ENCODE results near the gene IER5. TPM values are rescaled to one million over a fixed set of nuclear protein-coding genes. Genes with fewer than 3 reads are reported as not detected.

IER5 gene
- total RNA-seq, 1 experiment from 2014 or later = 18.2 TPM

GRCh38 chr1:181092883-181093458, 4.5 kb downstream of the IER5 start:
- peaks cover 33% of the 10 kb centered on the region for H3K27me3 Mint-ChIP-seq (ENCODE audit: low read depth)
- ChIA-PET POLR2A (no interaction called here), CTCF (interaction anchor here (1.4 kb wide), 1 partner anchor 12 kb away, joined by 6 read pairs; no protein-coding TSS in a partner anchor)
- no peak for DNase-seq (ENCODE audit: low spot score)
- no peak overlapping the region for H3K4me3 Mint-ChIP-seq
- TF ChIP-seq, protein P1, sequence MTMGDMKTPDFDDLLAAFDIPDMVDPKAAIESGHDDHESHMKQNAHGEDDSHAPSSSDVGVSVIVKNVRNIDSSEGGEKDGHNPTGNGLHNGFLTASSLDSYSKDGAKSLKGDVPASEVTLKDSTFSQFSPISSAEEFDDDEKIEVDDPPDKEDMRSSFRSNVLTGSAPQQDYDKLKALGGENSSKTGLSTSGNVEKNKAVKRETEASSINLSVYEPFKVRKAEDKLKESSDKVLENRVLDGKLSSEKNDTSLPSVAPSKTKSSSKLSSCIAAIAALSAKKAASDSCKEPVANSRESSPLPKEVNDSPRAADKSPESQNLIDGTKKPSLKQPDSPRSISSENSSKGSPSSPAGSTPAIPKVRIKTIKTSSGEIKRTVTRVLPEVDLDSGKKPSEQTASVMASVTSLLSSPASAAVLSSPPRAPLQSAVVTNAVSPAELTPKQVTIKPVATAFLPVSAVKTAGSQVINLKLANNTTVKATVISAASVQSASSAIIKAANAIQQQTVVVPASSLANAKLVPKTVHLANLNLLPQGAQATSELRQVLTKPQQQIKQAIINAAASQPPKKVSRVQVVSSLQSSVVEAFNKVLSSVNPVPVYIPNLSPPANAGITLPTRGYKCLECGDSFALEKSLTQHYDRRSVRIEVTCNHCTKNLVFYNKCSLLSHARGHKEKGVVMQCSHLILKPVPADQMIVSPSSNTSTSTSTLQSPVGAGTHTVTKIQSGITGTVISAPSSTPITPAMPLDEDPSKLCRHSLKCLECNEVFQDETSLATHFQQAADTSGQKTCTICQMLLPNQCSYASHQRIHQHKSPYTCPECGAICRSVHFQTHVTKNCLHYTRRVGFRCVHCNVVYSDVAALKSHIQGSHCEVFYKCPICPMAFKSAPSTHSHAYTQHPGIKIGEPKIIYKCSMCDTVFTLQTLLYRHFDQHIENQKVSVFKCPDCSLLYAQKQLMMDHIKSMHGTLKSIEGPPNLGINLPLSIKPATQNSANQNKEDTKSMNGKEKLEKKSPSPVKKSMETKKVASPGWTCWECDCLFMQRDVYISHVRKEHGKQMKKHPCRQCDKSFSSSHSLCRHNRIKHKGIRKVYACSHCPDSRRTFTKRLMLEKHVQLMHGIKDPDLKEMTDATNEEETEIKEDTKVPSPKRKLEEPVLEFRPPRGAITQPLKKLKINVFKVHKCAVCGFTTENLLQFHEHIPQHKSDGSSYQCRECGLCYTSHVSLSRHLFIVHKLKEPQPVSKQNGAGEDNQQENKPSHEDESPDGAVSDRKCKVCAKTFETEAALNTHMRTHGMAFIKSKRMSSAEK (CRISPR knock-in tag; IDR thresholded peaks at IDR 0.05; ENCODE audit: borderline replicate concordance) = no peak
- TF ChIP-seq ZBTB43 (CRISPR knock-in tag; IDR thresholded peaks at IDR 0.05) = no peak
- TF ChIP-seq ZNF263 (CRISPR knock-in tag; IDR thresholded peaks at IDR 0.05; ENCODE audit: low read depth) = no peak
- TF ChIP-seq, protein P2, sequence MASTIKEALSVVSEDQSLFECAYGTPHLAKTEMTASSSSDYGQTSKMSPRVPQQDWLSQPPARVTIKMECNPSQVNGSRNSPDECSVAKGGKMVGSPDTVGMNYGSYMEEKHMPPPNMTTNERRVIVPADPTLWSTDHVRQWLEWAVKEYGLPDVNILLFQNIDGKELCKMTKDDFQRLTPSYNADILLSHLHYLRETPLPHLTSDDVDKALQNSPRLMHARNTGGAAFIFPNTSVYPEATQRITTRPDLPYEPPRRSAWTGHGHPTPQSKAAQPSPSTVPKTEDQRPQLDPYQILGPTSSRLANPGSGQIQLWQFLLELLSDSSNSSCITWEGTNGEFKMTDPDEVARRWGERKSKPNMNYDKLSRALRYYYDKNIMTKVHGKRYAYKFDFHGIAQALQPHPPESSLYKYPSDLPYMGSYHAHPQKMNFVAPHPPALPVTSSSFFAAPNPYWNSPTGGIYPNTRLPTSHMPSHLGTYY (CRISPR knock-in tag; IDR thresholded peaks at IDR 0.05) = no peak
- 0 out of 2 replicates have a peak, but pooled peaks cover 7% of the 10 kb centered on the region for H3K36me3 Mint-ChIP-seq
- H3K27ac Mint-ChIP-seq = no peak overlapping the region
- H3K9me3 Mint-ChIP-seq = no peaks in the 10 kb centered on the region
- peaks cover 61% of the 10 kb centered on the region for H3K4me1 Mint-ChIP-seq
- ATAC-seq = no peak

GRCh38 chr1:181094416-181095212, 6.1 kb downstream of the IER5 start:
- Mint-ChIP-seq H3K27ac (no peak overlapping the region; the same call in 1 of the 2 replicates), H3K36me3 (0 out of 2 replicates have a peak, but pooled peaks cover 7% of the 10 kb centered on the region), H3K4me1 (peaks cover 75% of the 10 kb centered on the region), H3K4me3 (no peak overlapping the region), H3K27me3 (ENCODE audit: low read depth) (peaks cover 47% of the 10 kb centered on the region), H3K9me3 (no peaks in the 10 kb centered on the region)
- POLR2A ChIA-PET = no interaction called here
- ATAC-seq (peak; percentile 47), DNase-seq (ENCODE audit: low spot score) (no peak)
- TF ChIP-seq ZNF416 (CRISPR knock-in tag; IDR thresholded peaks at IDR 0.05) = no peak
- no peak for TF ChIP-seq HMGA2 (CRISPR knock-in tag; IDR thresholded peaks at IDR 0.05)
- TF ChIP-seq PREB (CRISPR knock-in tag; IDR thresholded peaks at IDR 0.05; ENCODE audit: borderline replicate concordance) = no peak
- CTCF ChIA-PET = interaction anchor here (1.8 kb wide), 1 partner anchor 11 kb away, joined by 5 read pairs; no protein-coding TSS in a partner anchor

DNA sequence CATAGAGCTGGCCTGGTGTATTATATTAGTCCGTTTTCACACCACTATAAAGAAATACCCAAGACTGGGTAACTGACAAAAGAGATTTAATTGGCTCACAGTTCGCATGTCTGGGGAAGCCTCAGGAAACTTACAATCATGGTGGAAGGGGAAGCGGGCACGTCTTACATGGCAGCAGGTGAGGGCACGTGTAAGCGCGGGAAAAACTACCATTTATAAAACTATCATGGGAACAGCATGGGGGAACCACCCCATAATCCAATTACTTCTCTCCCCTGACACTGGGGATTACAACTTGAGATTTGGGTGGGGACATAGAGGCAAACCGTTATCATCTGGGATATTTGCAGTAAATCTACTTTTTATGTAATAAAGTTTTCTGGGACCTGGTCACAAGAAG, 6.8 kb downstream of the IER5 start:
- H3K27ac Mint-ChIP-seq = no peak overlapping the region
- peaks cover 81% of the 10 kb centered on the region for H3K4me1 Mint-ChIP-seq
- H3K9me3 Mint-ChIP-seq = no peaks in the 10 kb centered on the region
- ChIA-PET CTCF (interaction anchor here (1.8 kb wide), 1 partner anchor 10 kb away, joined by 5 read pairs; no protein-coding TSS in a partner anchor), POLR2A (no interaction called here)
- H3K4me3 Mint-ChIP-seq = no peak overlapping the region
- 0 out of 2 replicates have a peak, but pooled peaks cover 7% of the 10 kb centered on the region for H3K36me3 Mint-ChIP-seq
- ATAC-seq (no peak), DNase-seq (ENCODE audit: low spot score) (no peak)
- H3K27me3 Mint-ChIP-seq (ENCODE audit: low read depth) = peaks cover 48% of the 10 kb centered on the region
- TF ChIP-seq RELA (CRISPR knock-in tag; IDR thresholded peaks at IDR 0.05; ENCODE audit: borderline replicate concordance) = no peak
- TF ChIP-seq, protein P3, sequence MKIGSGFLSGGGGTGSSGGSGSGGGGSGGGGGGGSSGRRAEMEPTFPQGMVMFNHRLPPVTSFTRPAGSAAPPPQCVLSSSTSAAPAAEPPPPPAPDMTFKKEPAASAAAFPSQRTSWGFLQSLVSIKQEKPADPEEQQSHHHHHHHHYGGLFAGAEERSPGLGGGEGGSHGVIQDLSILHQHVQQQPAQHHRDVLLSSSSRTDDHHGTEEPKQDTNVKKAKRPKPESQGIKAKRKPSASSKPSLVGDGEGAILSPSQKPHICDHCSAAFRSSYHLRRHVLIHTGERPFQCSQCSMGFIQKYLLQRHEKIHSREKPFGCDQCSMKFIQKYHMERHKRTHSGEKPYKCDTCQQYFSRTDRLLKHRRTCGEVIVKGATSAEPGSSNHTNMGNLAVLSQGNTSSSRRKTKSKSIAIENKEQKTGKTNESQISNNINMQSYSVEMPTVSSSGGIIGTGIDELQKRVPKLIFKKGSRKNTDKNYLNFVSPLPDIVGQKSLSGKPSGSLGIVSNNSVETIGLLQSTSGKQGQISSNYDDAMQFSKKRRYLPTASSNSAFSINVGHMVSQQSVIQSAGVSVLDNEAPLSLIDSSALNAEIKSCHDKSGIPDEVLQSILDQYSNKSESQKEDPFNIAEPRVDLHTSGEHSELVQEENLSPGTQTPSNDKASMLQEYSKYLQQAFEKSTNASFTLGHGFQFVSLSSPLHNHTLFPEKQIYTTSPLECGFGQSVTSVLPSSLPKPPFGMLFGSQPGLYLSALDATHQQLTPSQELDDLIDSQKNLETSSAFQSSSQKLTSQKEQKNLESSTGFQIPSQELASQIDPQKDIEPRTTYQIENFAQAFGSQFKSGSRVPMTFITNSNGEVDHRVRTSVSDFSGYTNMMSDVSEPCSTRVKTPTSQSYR (CRISPR knock-in tag; IDR thresholded peaks at IDR 0.05) = no peak
- no peak for TF ChIP-seq IRF1 (CRISPR knock-in tag; IDR thresholded peaks at IDR 0.05)
- no peak for TF ChIP-seq ZNF396 (CRISPR knock-in tag; IDR thresholded peaks at IDR 0.05; ENCODE audit: borderline replicate concordance)
- TF ChIP-seq, protein P4, sequence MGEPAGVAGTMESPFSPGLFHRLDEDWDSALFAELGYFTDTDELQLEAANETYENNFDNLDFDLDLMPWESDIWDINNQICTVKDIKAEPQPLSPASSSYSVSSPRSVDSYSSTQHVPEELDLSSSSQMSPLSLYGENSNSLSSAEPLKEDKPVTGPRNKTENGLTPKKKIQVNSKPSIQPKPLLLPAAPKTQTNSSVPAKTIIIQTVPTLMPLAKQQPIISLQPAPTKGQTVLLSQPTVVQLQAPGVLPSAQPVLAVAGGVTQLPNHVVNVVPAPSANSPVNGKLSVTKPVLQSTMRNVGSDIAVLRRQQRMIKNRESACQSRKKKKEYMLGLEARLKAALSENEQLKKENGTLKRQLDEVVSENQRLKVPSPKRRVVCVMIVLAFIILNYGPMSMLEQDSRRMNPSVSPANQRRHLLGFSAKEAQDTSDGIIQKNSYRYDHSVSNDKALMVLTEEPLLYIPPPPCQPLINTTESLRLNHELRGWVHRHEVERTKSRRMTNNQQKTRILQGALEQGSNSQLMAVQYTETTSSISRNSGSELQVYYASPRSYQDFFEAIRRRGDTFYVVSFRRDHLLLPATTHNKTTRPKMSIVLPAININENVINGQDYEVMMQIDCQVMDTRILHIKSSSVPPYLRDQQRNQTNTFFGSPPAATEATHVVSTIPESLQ (CRISPR knock-in tag; IDR thresholded peaks at IDR 0.05) = no peak
- TF ChIP-seq SMAD3 (CRISPR knock-in tag; IDR thresholded peaks at IDR 0.05; ENCODE audit: borderline replicate concordance) = no peak
- TF ChIP-seq MXD4 (CRISPR knock-in tag; IDR thresholded peaks at IDR 0.05; ENCODE audit: borderline replicate concordance) = no peak
- TF ChIP-seq ZNF232 (CRISPR knock-in tag; IDR thresholded peaks at IDR 0.05) = no peak
